ENCODE results near the gene PRAME.
"Not testable (repeated sequence)": the region's sequence is repeated elsewhere in the genome, so short reads cannot be mapped to it uniquely, and the experiment has no call there.

PRAME gene

DNA sequence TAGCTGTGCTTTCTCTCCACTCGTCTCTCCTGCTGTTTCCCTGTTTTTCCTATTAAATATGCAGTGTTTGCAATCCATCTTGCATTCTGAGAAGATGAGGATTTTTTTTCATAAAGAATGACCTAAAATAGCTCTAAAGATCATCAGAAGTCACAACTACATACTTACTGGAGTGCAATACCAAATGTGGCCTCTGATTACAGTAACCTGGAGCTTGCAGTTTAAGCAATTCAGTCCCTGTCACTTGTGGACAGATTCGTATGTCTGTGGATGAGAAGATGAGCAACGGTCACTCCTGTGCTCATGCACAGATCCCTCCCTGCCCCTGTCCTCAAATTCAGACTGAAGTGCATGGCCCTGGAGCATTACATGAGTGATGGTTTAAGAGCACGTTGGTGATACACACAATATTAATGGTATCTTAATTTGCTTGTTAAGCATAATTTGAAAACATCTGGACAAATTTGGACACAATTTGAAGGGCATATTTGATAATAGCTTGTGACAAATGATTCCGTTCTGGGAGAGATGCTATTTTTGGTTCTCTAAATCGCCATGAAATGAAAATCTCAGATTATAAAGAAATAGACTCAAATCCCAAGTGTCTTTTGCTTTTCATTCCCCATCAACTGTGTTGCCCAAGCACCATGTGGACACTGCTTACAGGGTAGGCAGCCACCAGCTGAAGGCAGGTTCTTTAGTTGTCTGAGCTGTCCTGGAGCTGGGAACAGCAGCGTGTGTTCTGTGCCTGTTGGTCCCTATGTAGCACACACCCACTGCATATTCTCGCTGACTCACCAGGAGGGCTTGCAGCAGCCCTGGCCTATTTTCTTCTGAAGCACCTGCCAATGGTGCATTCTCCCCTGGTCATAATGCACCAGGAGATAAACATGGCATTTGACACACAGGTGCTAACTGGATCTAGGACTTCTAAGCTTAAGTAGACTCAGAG, 32.6 kb upstream of the PRAME start:
- Histone ChIP-seq H3K36me3 (ENCODE audit: control insufficient read depth, insufficient read depth, low read length) (no peaks in the 10 kb centered on the region), H3K27ac (ENCODE audit: low read depth, low read length) (no peak overlapping the region), H3K4me3 (ENCODE audit: low read length) (no peak overlapping the region), H3K4me1 (ENCODE audit: control insufficient read depth, insufficient read depth, low read length) (no peaks in the 10 kb centered on the region), H3K27me3 (ENCODE audit: control insufficient read depth, insufficient read depth, low read length) (peaks cover 2% of the 10 kb centered on the region), H3K9ac (ENCODE audit: low read length) (no peak overlapping the region)

DNA sequence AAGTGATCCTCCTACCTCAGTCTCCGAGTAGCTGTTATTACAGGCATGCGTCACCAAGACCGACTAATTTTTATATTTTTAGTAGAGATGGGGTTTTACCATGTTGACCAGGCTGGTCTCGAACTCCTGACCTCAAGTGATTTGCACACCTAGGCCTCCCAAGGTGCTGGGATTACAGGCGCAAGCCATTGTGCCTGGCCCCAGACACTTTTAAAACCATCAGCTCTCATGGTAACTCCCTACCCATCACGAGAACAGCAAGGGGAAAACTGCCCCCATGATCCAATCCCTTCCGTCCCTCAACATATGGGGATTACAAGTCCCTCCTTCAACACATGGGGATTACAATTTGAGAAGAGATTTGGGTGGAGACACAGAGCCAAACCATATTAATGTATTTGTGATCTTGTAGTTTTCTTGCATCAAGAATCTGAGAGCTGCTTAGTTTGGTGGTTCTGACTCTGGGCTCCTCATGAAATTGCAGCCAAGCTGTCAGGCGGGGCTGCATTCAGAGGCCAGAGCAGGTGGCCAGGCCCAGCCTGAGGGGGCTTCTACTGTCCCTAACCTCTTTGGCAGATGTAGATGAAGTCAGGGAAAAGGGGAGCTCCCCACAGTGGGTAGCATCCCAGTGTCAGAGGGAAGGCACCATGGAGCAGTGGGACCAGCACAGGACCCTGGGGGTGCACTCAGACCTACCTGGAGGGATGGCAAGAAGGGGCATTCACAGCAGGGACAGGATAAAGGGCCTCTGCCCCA, 31.2 kb upstream of the PRAME start:
- no peak overlapping the region for H3K9ac ChIP-seq (ENCODE audit: low read length)
- no peak overlapping the region for H3K4me3 ChIP-seq (ENCODE audit: low read length)
- H3K36me3 ChIP-seq (ENCODE audit: control insufficient read depth, insufficient read depth, low read length), result no peaks in the 10 kb centered on the region
- peaks cover 2% of the 10 kb centered on the region for H3K27me3 ChIP-seq (ENCODE audit: control insufficient read depth, insufficient read depth, low read length)
- H3K4me1 ChIP-seq (ENCODE audit: control insufficient read depth, insufficient read depth, low read length), result no peaks in the 10 kb centered on the region
- no peak overlapping the region for H3K27ac ChIP-seq (ENCODE audit: low read depth, low read length)

DNA sequence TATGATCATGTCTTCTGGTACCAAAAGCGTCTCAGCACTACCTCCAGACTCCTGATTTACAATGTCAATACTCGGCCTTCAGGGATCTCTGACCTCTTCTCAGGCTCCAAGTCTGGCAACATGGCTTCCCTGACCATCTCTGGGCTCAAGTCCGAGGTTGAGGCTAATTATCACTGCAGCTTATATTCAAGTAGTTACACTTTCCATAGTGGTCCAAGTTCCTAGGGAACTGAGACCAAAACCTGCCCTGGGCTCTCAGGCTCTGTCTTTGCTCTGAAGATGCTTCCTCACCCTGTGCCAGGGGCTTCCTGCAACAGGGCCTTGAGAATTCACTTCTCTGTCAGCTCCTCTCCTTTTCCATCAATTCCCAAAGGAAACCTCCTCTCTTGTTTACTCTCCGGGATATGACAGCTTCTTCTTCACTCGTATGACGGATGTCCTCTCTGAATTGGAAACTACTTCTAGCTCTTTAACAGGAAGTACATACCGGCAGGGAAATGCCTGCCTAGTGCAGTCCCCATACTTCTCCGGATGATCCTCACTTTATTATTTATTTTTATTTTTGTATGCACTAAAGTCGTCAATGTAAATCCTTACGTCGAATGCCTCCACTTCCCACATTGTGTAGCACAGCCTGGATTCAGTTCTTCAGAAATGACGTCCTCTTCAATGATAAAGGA, 29.6 kb upstream of the PRAME start:
- Histone ChIP-seq H3K4me1 (ENCODE audit: control insufficient read depth, insufficient read depth, low read length) (no peaks in the 10 kb centered on the region), H3K36me3 (ENCODE audit: control insufficient read depth, insufficient read depth, low read length) (no peaks in the 10 kb centered on the region), H3K27ac (ENCODE audit: low read depth, low read length) (no peak overlapping the region), H3K4me3 (ENCODE audit: low read length) (no peak overlapping the region), H3K9ac (ENCODE audit: low read length) (no peak overlapping the region), H3K27me3 (ENCODE audit: control insufficient read depth, insufficient read depth, low read length) (peaks cover 2% of the 10 kb centered on the region)

DNA sequence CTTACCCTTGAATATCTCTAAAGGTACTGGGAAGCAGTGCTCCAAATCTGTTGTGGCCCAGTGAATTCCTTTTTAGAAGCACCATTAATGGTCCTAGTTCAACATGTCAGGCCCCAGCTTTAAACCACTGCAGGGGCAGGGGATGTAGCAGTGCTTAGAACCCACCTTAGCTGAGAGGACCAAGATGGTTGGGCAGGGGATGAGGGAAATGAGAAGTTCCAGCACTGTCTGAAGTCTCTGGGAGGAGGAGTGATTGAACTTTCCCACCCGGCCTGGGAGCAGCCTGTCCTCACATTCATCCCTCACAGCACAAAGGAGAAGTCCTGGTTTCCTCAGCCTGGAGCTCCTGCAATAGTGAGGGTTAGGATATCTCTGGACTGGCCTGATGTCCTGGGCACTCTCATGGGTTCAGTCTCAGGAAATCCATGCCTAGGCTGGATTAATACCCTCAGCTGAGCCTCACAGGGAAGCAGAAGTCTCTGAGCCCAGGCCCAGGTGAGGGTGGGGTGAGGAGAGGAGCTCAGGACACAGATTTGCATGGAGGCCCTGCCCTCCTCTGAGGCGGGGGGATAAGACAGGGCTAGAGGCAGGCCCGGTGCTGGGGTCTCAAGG, 28.6 kb upstream of the PRAME start:
- Histone ChIP-seq H3K4me3 (ENCODE audit: low read length) (no peak overlapping the region), H3K27me3 (ENCODE audit: control insufficient read depth, insufficient read depth, low read length) (peaks cover 2% of the 10 kb centered on the region)

DNA sequence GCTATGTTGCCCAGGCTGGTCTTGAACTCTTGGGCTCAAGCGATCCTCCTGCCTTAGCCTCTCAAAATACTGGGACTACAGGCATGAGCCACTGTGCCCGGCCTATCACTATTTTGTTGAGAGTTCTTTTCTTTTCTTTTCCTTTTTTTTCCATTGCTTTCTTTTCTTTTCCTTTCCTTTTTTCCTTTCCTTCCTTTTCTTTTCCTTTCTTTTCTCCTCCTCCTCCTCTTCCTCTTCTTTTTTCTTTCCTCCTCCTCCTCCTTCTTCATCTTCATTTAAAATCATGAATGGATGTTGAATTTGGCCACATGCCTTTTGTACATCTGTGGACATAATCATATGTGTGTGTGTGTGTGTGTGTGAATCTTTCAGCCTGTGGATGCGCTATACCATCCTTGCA, 25.7 kb upstream of the PRAME start:
- H3K27ac ChIP-seq (ENCODE audit: low read depth, low read length), result no peak overlapping the region

More for the DNA sequence above, 28.6 kb upstream of the PRAME start:
- Histone ChIP-seq H3K36me3 (ENCODE audit: control insufficient read depth, insufficient read depth, low read length) (no peaks in the 10 kb centered on the region), H3K4me1 (ENCODE audit: control insufficient read depth, insufficient read depth, low read length) (no peaks in the 10 kb centered on the region), H3K27ac (ENCODE audit: low read depth, low read length) (no peak overlapping the region), H3K9ac (ENCODE audit: low read length) (no peak overlapping the region)

DNA sequence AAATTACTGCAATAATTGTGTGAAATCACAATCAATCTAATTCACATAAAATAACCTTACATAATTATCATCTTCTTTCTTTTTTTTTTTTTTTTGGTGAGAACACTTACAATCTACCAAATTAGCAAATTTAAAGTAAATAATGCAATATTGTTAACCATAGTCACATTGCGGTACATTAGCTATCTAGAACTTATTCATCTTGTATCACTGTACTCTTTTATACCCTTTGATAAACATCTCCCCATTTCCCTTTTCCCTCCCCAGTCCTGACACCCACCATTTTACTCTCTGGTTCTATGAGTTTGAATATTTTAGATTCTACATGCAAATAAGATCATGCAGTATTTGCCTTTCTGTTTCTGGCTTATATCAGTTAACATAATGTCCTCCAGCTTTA, 24.0 kb upstream of the PRAME start:
- H3K27ac ChIP-seq (ENCODE audit: low read depth, low read length), result no peak overlapping the region
- no peak overlapping the region for H3K9ac ChIP-seq (ENCODE audit: low read length)
- H3K27me3 ChIP-seq (ENCODE audit: control insufficient read depth, insufficient read depth, low read length), result no peaks in the 10 kb centered on the region
- H3K4me3 ChIP-seq (ENCODE audit: low read length), result no peak overlapping the region
- H3K36me3 ChIP-seq (ENCODE audit: control insufficient read depth, insufficient read depth, low read length), result no peaks in the 10 kb centered on the region
- no peaks in the 10 kb centered on the region for H3K4me1 ChIP-seq (ENCODE audit: control insufficient read depth, insufficient read depth, low read length)

More for the DNA sequence above, 25.7 kb upstream of the PRAME start:
- Histone ChIP-seq H3K4me1 (ENCODE audit: control insufficient read depth, insufficient read depth, low read length) (no peaks in the 10 kb centered on the region), H3K9ac (ENCODE audit: low read length) (no peak overlapping the region), H3K36me3 (ENCODE audit: control insufficient read depth, insufficient read depth, low read length) (no peaks in the 10 kb centered on the region), H3K27me3 (ENCODE audit: control insufficient read depth, insufficient read depth, low read length) (no peaks in the 10 kb centered on the region), H3K4me3 (ENCODE audit: low read length) (no peak overlapping the region)

DNA sequence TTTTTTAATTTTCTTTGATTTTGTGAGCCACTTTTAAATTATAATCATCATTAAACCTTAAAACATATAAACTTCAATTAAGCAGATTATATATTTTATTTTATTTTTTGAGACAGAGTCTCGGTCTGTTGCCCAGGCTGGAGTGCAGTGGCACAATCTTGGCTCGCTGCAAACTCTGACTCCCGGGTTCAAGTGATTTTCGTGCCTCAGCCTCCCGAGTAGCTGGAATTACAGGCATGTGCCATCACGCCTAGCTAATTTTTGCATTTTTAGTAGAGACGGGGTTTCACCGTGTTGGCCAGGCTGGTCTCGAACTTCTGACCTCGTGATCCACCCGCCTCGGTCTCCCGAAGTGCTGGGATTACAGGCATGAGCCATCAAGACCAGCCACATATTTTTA, 22.5 kb upstream of the PRAME start:
- not testable (repeated sequence) for H3K27ac ChIP-seq (ENCODE audit: low read depth, low read length); H3K27me3 ChIP-seq (ENCODE audit: control insufficient read depth, insufficient read depth, low read length)

DNA sequence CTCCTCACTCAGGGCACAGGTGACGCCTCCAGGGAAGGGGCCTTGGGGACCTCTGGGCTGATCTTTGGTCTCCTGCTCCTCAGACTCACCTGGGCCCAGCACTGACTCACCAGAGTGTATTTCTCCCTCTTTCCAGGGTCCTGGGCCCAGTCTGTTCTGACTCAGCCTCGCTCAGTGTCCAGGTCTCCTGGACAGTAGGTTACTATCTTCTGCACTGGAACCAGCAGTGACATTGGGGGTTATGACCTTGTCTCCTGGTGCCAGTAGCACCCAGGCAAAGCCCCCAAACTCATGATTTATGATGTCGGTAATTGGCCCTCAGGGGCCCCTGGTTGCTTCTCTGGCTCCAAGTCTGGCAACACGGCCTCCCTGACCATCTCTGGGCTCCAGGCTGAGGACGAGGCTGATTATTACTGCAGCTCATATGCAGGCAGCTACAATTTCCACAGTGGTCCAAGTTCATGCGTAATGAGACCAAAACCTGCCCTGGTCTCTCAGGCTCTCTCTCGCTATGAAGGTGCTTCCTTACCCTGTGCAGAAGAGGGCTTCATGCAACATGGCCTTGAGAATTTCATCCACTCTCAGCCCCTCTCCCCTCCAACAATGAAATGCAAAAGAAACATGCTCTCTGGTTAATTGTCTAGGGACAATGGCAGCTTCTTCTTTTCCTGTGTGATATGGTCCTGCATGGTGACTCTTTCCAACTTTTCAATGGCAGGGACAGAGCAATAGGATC, 21.0 kb upstream of the PRAME start:
- no peaks in the 10 kb centered on the region for H3K27me3 ChIP-seq (ENCODE audit: control insufficient read depth, insufficient read depth, low read length)
- no peaks in the 10 kb centered on the region for H3K36me3 ChIP-seq (ENCODE audit: control insufficient read depth, insufficient read depth, low read length)
- no peaks in the 10 kb centered on the region for H3K4me1 ChIP-seq (ENCODE audit: control insufficient read depth, insufficient read depth, low read length)
- no peak overlapping the region for H3K27ac ChIP-seq (ENCODE audit: low read depth, low read length)
- H3K4me3 ChIP-seq (ENCODE audit: low read length), result no peak overlapping the region
- H3K9ac ChIP-seq (ENCODE audit: low read length), result no peak overlapping the region

More for the DNA sequence above, 22.5 kb upstream of the PRAME start:
- not testable (repeated sequence) for H3K4me3 ChIP-seq (ENCODE audit: low read length); H3K9ac ChIP-seq (ENCODE audit: low read length); H3K36me3 ChIP-seq (ENCODE audit: control insufficient read depth, insufficient read depth, low read length); H3K4me1 ChIP-seq (ENCODE audit: control insufficient read depth, insufficient read depth, low read length)

DNA sequence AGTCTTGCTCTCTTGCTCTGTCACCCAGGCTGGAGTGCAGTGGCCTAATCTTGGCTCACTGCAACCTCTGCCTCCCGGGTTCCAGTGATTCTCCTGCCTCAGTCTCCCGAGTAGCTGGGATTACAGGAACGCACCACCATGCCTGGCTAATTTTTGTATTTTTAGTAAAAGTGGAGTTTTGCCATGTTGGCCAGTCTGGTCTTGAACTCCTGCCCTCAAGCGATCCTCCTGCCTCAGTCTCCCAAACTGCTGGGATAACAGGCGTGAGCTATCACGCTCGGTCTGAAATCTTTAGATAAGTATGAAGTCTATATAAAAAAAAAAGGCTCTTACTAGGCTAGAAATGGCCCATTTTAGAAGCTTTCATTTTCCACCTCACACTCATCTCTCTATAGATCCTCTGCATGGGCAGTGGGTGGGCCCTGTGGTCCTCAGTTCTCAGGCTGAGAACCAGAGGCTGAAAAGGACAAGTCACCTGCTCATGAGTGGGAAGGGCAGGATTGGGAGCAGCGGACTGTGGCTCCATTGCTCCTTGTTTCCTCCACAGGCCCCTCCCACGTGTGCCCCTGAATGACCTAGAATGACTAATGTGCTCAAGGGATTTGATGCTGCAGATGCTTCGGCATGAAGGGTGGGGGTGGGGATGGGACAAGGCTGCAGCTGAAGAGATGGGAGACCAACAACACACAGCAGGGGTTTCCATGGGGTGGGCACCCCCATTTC, 19.8 kb upstream of the PRAME start:
- no peaks in the 10 kb centered on the region for H3K27me3 ChIP-seq (ENCODE audit: control insufficient read depth, insufficient read depth, low read length)
- H3K9ac ChIP-seq (ENCODE audit: low read length), result no peak overlapping the region
- no peaks in the 10 kb centered on the region for H3K4me1 ChIP-seq (ENCODE audit: control insufficient read depth, insufficient read depth, low read length)
- no peak overlapping the region for H3K27ac ChIP-seq (ENCODE audit: low read depth, low read length)
- H3K4me3 ChIP-seq (ENCODE audit: low read length), result no peak overlapping the region
- H3K36me3 ChIP-seq (ENCODE audit: control insufficient read depth, insufficient read depth, low read length), result no peaks in the 10 kb centered on the region

DNA sequence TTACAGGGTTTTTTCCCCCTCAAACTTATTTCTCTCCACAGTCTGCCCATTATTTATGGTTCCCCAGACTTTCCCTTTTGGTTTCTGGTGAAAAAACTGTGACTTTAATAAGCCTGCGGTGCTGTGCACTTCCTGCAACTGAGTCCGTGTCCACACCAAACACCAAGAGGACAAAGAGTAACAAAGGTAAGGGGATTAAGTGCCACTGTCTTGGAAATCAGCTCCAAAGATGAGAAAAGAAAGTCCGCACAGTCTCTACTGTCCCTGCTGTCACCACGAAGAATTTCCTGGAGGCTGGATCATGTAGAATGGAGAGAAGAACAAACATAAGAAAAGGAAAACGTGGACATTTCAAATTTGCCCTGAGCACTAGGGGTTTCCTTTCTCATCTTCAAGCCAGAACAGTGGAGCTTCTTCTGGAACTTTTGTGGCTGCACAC, 17.9 kb upstream of the PRAME start:
- H3K27me3 ChIP-seq (ENCODE audit: control insufficient read depth, insufficient read depth, low read length), result no peaks in the 10 kb centered on the region
- no peak overlapping the region for H3K27ac ChIP-seq (ENCODE audit: low read depth, low read length)
- H3K4me3 ChIP-seq (ENCODE audit: low read length), result no peak overlapping the region
- H3K4me1 ChIP-seq (ENCODE audit: control insufficient read depth, insufficient read depth, low read length), result no peaks in the 10 kb centered on the region
- H3K9ac ChIP-seq (ENCODE audit: low read length), result no peak overlapping the region
- H3K36me3 ChIP-seq (ENCODE audit: control insufficient read depth, insufficient read depth, low read length), result no peaks in the 10 kb centered on the region
